Measurements from ENCODE around the gene PARP12. TPM values are rescaled to one million over a fixed set of nuclear protein-coding genes. Genes with fewer than 3 reads are reported as not detected.
A peak's percentile ranks its signal among the peaks of the same experiment; 100 is the strongest.

PARP12 gene
- total RNA-seq, 1 donor from 2014 or later = 58.1 TPM

DNA sequence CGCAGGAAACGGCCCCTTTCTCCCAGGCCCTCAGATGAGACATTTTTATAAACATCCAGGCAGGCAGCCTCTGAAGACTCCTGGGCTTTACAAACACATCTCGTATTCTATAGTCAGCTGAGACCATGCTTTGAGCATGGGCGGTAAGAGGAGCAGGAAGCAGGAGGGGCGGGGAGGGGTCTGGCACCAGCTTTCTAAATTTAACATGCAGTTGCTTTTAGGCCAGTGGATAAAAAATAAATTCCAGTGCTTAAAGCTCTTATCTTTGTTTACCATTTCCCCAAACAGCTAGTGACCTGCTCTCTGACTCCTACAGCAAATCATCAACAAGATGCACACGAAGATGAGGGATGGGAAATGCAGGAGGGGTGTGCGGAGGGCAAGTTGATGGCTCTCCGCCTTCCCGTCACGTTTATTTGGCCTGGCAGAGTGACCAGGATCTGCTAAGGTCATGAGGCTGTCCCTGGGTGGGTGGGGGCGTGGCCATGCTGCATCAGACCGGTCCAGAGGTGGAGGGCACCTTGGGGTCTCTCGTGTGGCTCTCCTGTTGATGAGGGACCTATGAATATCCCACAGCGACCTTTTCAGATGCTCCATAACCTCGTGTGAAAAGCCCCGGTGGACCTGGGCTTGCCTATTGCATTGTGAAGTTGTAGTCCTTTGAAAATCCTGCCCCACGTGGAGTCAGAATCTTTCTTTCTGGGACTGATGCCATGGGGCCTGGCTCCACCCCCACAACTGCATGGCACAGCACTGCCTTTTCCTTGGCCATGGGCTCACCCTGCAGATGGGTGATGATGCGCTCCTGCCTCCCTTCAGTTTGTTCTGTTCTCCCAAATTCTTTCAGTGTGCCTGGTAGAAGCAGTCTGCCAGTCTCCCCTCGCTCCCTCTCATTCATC, 67.5 kb downstream of the PARP12 start:
- Histone ChIP-seq H3K27ac (ENCODE audit: low read depth, low read length) (no peak overlapping the region), H3K79me2 (ENCODE audit: insufficient read depth, low read length) (no peaks in the 10 kb centered on the region), H3K4me2 (ENCODE audit: low read length) (no peak overlapping the region), H3K9ac (ENCODE audit: low read length) (no peak overlapping the region), H3K36me3 (ENCODE audit: insufficient read depth, low read length) (no peaks in the 10 kb centered on the region), H3K4me3 (ENCODE audit: insufficient read depth, low read depth, low read length) (no peak overlapping the region), H2AFZ (ENCODE audit: low read depth, low read length) (peak overlapping the region; percentile 11), H3K4me1 (ENCODE audit: insufficient read depth, low read length) (no peaks in the 10 kb centered on the region), H3K27me3 (ENCODE audit: insufficient read depth, low read length) (no peaks in the 10 kb centered on the region), H3K9me3 (ENCODE audit: insufficient read depth, low read depth, low read length) (no peaks in the 10 kb centered on the region), H4K20me1 (ENCODE audit: insufficient read depth, low read length) (no peaks in the 10 kb centered on the region)
- Mint-ChIP-seq H3K36me3 (ENCODE audit: low read depth, unreplicated experiment) (no peaks in the 10 kb centered on the region), H3K9me3 (ENCODE audit: unreplicated experiment) (no peaks in the 10 kb centered on the region), H3K4me1 (ENCODE audit: low read depth, unreplicated experiment) (no peaks in the 10 kb centered on the region), H3K4me3 (ENCODE audit: unreplicated experiment) (no peak overlapping the region), H3K27ac (ENCODE audit: unreplicated experiment) (no peak overlapping the region), H3K27me3 (ENCODE audit: low read depth, unreplicated experiment) (peaks cover 14% of the 10 kb centered on the region)
- no peak for FAIRE-seq
- no peak for TF ChIP-seq EZH2 (IDR thresholded peaks at IDR 0.05; ENCODE audit: insufficient read depth, low read length)
- DNase-seq (ENCODE audit: low read depth) = peak; percentile 6

DNA sequence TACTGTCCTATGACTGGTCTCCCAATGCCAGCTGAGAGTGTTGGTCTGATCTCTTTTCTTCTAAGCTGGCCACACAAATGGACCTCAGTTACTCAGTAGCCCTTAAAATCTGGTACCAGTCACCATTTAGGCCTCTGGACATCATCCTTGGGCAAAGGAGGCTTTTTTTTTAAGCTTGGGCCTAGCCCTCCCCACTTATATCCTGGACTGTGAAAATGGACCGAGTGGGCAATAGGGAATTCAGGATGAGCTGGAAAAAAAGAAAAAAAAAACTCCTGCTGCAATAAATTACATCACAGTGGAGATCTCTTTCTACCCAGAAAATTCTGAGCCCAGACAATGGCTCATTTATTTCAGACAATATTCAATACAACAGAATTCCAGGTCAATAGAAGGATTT, 68.4 kb downstream of the PARP12 start:
- no peak overlapping the region for H3K4me2 ChIP-seq (ENCODE audit: low read length)
- no peak for FAIRE-seq

DNA sequence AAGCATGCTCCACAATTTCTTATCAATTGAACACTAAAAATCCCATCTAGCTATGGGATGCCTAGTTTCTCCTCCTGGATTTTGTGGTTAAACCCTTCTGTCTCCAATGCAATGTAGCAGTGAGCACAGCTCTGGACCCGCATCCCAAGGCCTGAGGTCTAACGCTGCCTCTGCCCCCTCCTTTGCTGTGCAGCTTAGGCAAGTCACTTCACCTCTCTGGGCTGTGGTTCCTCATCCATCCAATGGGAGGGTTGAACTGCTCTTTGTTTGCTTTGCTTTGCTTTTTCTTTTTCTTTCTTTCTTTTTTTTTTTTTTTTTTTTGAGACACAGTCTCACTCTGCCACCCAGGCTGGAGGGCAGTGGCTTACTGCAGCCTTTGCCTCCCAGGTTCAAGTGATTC, 69.2 kb downstream of the PARP12 start:
- H4K20me1 ChIP-seq (ENCODE audit: insufficient read depth, low read length) = no peaks in the 10 kb centered on the region
- no peaks in the 10 kb centered on the region for H3K36me3 ChIP-seq (ENCODE audit: insufficient read depth, low read length)
- H3K4me3 ChIP-seq (ENCODE audit: insufficient read depth, low read depth, low read length) = no peak overlapping the region
- no peak overlapping the region for H2AFZ ChIP-seq (ENCODE audit: low read depth, low read length)
- Mint-ChIP-seq H3K27me3 (ENCODE audit: low read depth, unreplicated experiment) (peaks cover 26% of the 10 kb centered on the region), H3K9me3 (ENCODE audit: unreplicated experiment) (no peaks in the 10 kb centered on the region), H3K4me3 (ENCODE audit: unreplicated experiment) (no peak overlapping the region), H3K4me1 (ENCODE audit: low read depth, unreplicated experiment) (no peaks in the 10 kb centered on the region), H3K27ac (ENCODE audit: unreplicated experiment) (no peak overlapping the region), H3K36me3 (ENCODE audit: low read depth, unreplicated experiment) (no peaks in the 10 kb centered on the region)
- H3K4me2 ChIP-seq (ENCODE audit: low read length) = no peak overlapping the region
- H3K27ac ChIP-seq (ENCODE audit: low read depth, low read length) = no peak overlapping the region
- H3K27me3 ChIP-seq (ENCODE audit: insufficient read depth, low read length) = no peaks in the 10 kb centered on the region
- DNase-seq (ENCODE audit: low read depth) (no peak), FAIRE-seq (no peak)
- H3K9ac ChIP-seq (ENCODE audit: low read length) = no peak overlapping the region
- no peak for TF ChIP-seq EZH2 (IDR thresholded peaks at IDR 0.05; ENCODE audit: insufficient read depth, low read length)
- TF ChIP-seq, protein P1, sequence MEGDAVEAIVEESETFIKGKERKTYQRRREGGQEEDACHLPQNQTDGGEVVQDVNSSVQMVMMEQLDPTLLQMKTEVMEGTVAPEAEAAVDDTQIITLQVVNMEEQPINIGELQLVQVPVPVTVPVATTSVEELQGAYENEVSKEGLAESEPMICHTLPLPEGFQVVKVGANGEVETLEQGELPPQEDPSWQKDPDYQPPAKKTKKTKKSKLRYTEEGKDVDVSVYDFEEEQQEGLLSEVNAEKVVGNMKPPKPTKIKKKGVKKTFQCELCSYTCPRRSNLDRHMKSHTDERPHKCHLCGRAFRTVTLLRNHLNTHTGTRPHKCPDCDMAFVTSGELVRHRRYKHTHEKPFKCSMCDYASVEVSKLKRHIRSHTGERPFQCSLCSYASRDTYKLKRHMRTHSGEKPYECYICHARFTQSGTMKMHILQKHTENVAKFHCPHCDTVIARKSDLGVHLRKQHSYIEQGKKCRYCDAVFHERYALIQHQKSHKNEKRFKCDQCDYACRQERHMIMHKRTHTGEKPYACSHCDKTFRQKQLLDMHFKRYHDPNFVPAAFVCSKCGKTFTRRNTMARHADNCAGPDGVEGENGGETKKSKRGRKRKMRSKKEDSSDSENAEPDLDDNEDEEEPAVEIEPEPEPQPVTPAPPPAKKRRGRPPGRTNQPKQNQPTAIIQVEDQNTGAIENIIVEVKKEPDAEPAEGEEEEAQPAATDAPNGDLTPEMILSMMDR (IDR thresholded peaks at IDR 0.05; ENCODE audit: insufficient read depth, low read depth, low read length) = no peak
- no peaks in the 10 kb centered on the region for H3K9me3 ChIP-seq (ENCODE audit: insufficient read depth, low read depth, low read length)
- H3K4me1 ChIP-seq (ENCODE audit: insufficient read depth, low read length) = no peaks in the 10 kb centered on the region
- H3K79me2 ChIP-seq (ENCODE audit: insufficient read depth, low read length) = no peaks in the 10 kb centered on the region

More for the DNA sequence above, 68.4 kb downstream of the PARP12 start:
- H2AFZ ChIP-seq (ENCODE audit: low read depth, low read length) = no peak overlapping the region
- no peaks in the 10 kb centered on the region for H3K27me3 ChIP-seq (ENCODE audit: insufficient read depth, low read length)
- H3K27me3 Mint-ChIP-seq (ENCODE audit: low read depth, unreplicated experiment) = peaks cover 22% of the 10 kb centered on the region
- no peak overlapping the region for H3K4me3 Mint-ChIP-seq (ENCODE audit: unreplicated experiment)
- no peak overlapping the region for H3K9ac ChIP-seq (ENCODE audit: low read length)
- H3K79me2 ChIP-seq (ENCODE audit: insufficient read depth, low read length) = no peaks in the 10 kb centered on the region
- no peaks in the 10 kb centered on the region for H3K36me3 Mint-ChIP-seq (ENCODE audit: low read depth, unreplicated experiment)
- H3K9me3 ChIP-seq (ENCODE audit: insufficient read depth, low read depth, low read length) = no peaks in the 10 kb centered on the region
- no peak for DNase-seq (ENCODE audit: low read depth)
- H3K36me3 ChIP-seq (ENCODE audit: insufficient read depth, low read length) = no peaks in the 10 kb centered on the region
- no peak overlapping the region for H3K4me3 ChIP-seq (ENCODE audit: insufficient read depth, low read depth, low read length)
- H3K27ac ChIP-seq (ENCODE audit: low read depth, low read length) = no peak overlapping the region
- TF ChIP-seq, protein P1 (IDR thresholded peaks at IDR 0.05; ENCODE audit: insufficient read depth, low read depth, low read length) = no peak
- TF ChIP-seq EZH2 (IDR thresholded peaks at IDR 0.05; ENCODE audit: insufficient read depth, low read length) = no peak
- H3K9me3 Mint-ChIP-seq (ENCODE audit: unreplicated experiment) = no peaks in the 10 kb centered on the region
- H3K4me1 Mint-ChIP-seq (ENCODE audit: low read depth, unreplicated experiment) = no peaks in the 10 kb centered on the region
- H4K20me1 ChIP-seq (ENCODE audit: insufficient read depth, low read length) = no peaks in the 10 kb centered on the region
- H3K27ac Mint-ChIP-seq (ENCODE audit: unreplicated experiment) = no peak overlapping the region
- H3K4me1 ChIP-seq (ENCODE audit: insufficient read depth, low read length) = no peaks in the 10 kb centered on the region
